MM.1S (cell line): ENCODE results near the gene KMT2D.

Experiments used
- DNase-seq: peaks from one replicate; pipeline ENCODE4 v3.0.0-alpha.2; 2015
- H2AFZ ChIP-seq: fragments of 300-600 bp; sonication (generic); 2 replicates; pipeline ENCODE4 v1.6.0; 2016; ENCODE audit warnings: antibody characterized with exemption, low read length
- H3F3A ChIP-seq: fragments of 300-600 bp; sonication (generic); 2 replicates; pipeline ENCODE4 v1.6.1; 2016; ENCODE audit warnings: mild to moderate bottlenecking, antibody characterized with exemption, low read length, moderate library complexity, mixed read lengths; ENCODE audit not compliant: insufficient read depth
- H3K27ac ChIP-seq: fragments of 300-600 bp; sonication (generic); 2 replicates; pipeline ENCODE4 v1.5.1; 2016; ENCODE audit warnings: mild to moderate bottlenecking, low read length
- H3K27me3 ChIP-seq: fragments of 300-600 bp; sonication (generic); replicated peaks from 2 replicates; pipeline ENCODE4 v1.6.0; 2016; ENCODE audit warnings: low read length; ENCODE audit not compliant: insufficient read depth
- H3K36me3 ChIP-seq: fragments of 300-600 bp; sonication (generic); replicated peaks from 2 replicates; pipeline ENCODE4 v1.6.1; 2016; ENCODE audit warnings: mild to moderate bottlenecking, low read length, mixed read lengths; ENCODE audit not compliant: insufficient read depth
- H3K4me1 ChIP-seq: fragments of 300-600 bp; sonication (generic); 2 replicates; pipeline ENCODE4 v1.6.1; 2016; ENCODE audit warnings: low read length, mixed read lengths
- H3K4me2 ChIP-seq: fragments of 300-600 bp; sonication (generic); 2 replicates; pipeline ENCODE4 v1.6.0; 2016; ENCODE audit warnings: low read depth, low read length
- H3K4me3 ChIP-seq: fragments of 300-600 bp; sonication (generic); 2 replicates; pipeline ENCODE4 v1.5.1; 2016; ENCODE audit warnings: low read length, mixed read lengths
- H3K79me2 ChIP-seq: fragments of 300-600 bp; sonication (generic); 2 replicates; pipeline ENCODE4 v1.6.1; 2016; ENCODE audit warnings: mixed run types, low read length, mixed read lengths
- H3K9ac ChIP-seq: fragments of 300-600 bp; sonication (generic); 2 replicates; pipeline ENCODE4 v1.6.1; 2016; ENCODE audit warnings: low read length, mixed read lengths
- H3K9me2 ChIP-seq: fragments of 300-600 bp; sonication (generic); replicated peaks from 2 replicates; pipeline ENCODE4 v1.6.1; 2016; ENCODE audit warnings: mild to moderate bottlenecking, low read length, mixed read lengths; ENCODE audit not compliant: insufficient read depth
- H3K9me3 ChIP-seq: fragments of 300-600 bp; sonication (generic); replicated peaks from 2 replicates; pipeline ENCODE4 v1.6.1; 2016; ENCODE audit warnings: mild to moderate bottlenecking, low read length, mixed read lengths; ENCODE audit not compliant: insufficient read depth
- H4K20me1 ChIP-seq: fragments of 300-600 bp; sonication (generic); 2 replicates; pipeline ENCODE4 v1.6.1; 2016; ENCODE audit warnings: mild to moderate bottlenecking, low read length, moderate library complexity, mixed read lengths; ENCODE audit not compliant: insufficient read depth
- CTCF ChIP-seq: fragments of 300-600 bp; sonication (generic); IDR thresholded peaks from 2 replicates; pipeline ENCODE4 v1.5.1; 2016; ENCODE audit warnings: antibody characterized with exemption, low read length, mixed read lengths
- EZH2 ChIP-seq: fragments of 300-600 bp; sonication (generic); optimal IDR thresholded peaks from 2 replicates; pipeline ENCODE3; 2017; ENCODE audit warnings: low read depth, mild to moderate bottlenecking, antibody characterized with exemption, low read length, mixed read lengths
- EZH2phosphoT487 ChIP-seq: fragments of 300-600 bp; sonication (generic); IDR thresholded peaks from 2 replicates; pipeline ENCODE4 v1.6.1; 2018; ENCODE audit warnings: antibody characterized with exemption, low read length

Gene KMT2D

GRCh38 chr12:49052451-49053208 is 8.0 kb downstream of the KMT2D start:
- Histone ChIP-seq H3K4me2 (no peak overlapping the region), H3K79me2 (peaks cover 48% of the 10 kb centered on the region), H3K27ac (no peak overlapping the region), H3K9me2 (no peaks in the 10 kb centered on the region), H2AFZ (no peak overlapping the region), H3K4me3 (no peak overlapping the region), H3F3A (no peaks in the 10 kb centered on the region), H3K27me3 (no peaks in the 10 kb centered on the region), H3K9me3 (no peaks in the 10 kb centered on the region), H4K20me1 (peaks cover 21% of the 10 kb centered on the region), H3K36me3 (peaks cover 14% of the 10 kb centered on the region; the same call in 1 of the 2 replicates), H3K9ac (no peak overlapping the region), H3K4me1 (peaks cover 21% of the 10 kb centered on the region)
- DNase-seq, result no peak
- TF ChIP-seq EZH2phosphoT487, result no peak
- TF ChIP-seq CTCF, result no peak
- no peak for TF ChIP-seq EZH2

- peaks cover 14% of the 10 kb centered on the region; the same call in 1 of the 2 replicates for H3K4me1 ChIP-seq
- peaks cover 14% of the 10 kb centered on the region; the same call in 1 of the 2 replicates for H3K36me3 ChIP-seq
- H3F3A ChIP-seq, result no peaks in the 10 kb centered on the region
- H3K9me2 ChIP-seq, result no peaks in the 10 kb centered on the region
- H3K9me3 ChIP-seq, result no peaks in the 10 kb centered on the region
- H3K27ac ChIP-seq, result no peak overlapping the region
- no peak overlapping the region for H3K9ac ChIP-seq
- H3K27me3 ChIP-seq, result no peaks in the 10 kb centered on the region
- no peak for DNase-seq
- H3K4me3 ChIP-seq, result no peak overlapping the region
- no peak overlapping the region for H2AFZ ChIP-seq
- TF ChIP-seq EZH2phosphoT487 (no peak), EZH2 (no peak), CTCF (no peak)
- no peak overlapping the region for H3K4me2 ChIP-seq
- peaks cover 15% of the 10 kb centered on the region for H4K20me1 ChIP-seq
- H3K79me2 ChIP-seq, result peaks cover 41% of the 10 kb centered on the region
Measured at GRCh38 chr12:49051777-49052438, 8.7 kb downstream of the KMT2D start.

GRCh38 chr12:49051373-49051764 is 9.2 kb downstream of the KMT2D start:
- Histone ChIP-seq H3K9me2 (no peaks in the 10 kb centered on the region), H2AFZ (no peak overlapping the region), H3K27ac (no peak overlapping the region), H3F3A (no peaks in the 10 kb centered on the region), H3K9ac (no peak overlapping the region), H3K79me2 (peaks cover 35% of the 10 kb centered on the region), H3K27me3 (no peaks in the 10 kb centered on the region), H3K9me3 (no peaks in the 10 kb centered on the region), H3K4me1 (peaks cover 8% of the 10 kb centered on the region; the same call in 1 of the 2 replicates), H3K4me2 (no peak overlapping the region), H3K4me3 (no peak overlapping the region), H4K20me1 (peaks cover 9% of the 10 kb centered on the region), H3K36me3 (peaks cover 14% of the 10 kb centered on the region; the same call in 1 of the 2 replicates)
- no peak for DNase-seq
- no peak for TF ChIP-seq EZH2
- TF ChIP-seq EZH2phosphoT487, result no peak
- TF ChIP-seq CTCF, result no peak
